HL-60 (cell line): ENCODE measurements around the gene CEP295NL.

Source experiments
- CTCF ChIP-seq: IDR thresholded peaks from one replicate; pipeline ENCODE4 v1.5.1; 2011; ENCODE audit warnings: low read length, control low read depth, inconsistent platforms; ENCODE audit not compliant: insufficient read depth
- POLR2AphosphoS5 ChIP-seq: IDR thresholded peaks from 2 replicates; pipeline ENCODE4 v1.6.1; 2012; ENCODE audit warnings: low read depth
- REST ChIP-seq: IDR thresholded peaks from 2 replicates; pipeline ENCODE4 v1.6.1; 2012; ENCODE audit warnings: low read depth; ENCODE audit not compliant: insufficient replicate concordance

- TF ChIP-seq CTCF = no peak
- TF ChIP-seq POLR2AphosphoS5 = no peak
- TF ChIP-seq REST = no peak
Observed at GRCh38 chr17:78849026-78849425, 54.0 kb downstream of the CEP295NL start.
